Esophagus muscularis mucosa (tissue), 3 donors: ENCODE measurements around the gene SPAG16.

Source experiments
- CTCF ChIP-seq, 3 experiments: fragments of 200-600 bp in 2 of 3; fragments of 450-650 bp in 1 of 3; sonication (generic) in 2 of 3; IDR thresholded peaks; one replicate each; pipeline ENCODE4 v1.5.1; 2017 to 2019; ENCODE audit warnings: antibody characterized with exemption in 3 of 3, mild to moderate bottlenecking in 2 of 3, moderate library complexity in 1 of 3
- POLR2AphosphoS5 ChIP-seq, 2 donors: sonication (generic); formaldehyde crosslinking; IDR thresholded peaks; one replicate each; pipeline ENCODE4 v1.6.1; 2017; ENCODE audit warnings: antibody characterized with exemption in 2 of 2

DNA sequence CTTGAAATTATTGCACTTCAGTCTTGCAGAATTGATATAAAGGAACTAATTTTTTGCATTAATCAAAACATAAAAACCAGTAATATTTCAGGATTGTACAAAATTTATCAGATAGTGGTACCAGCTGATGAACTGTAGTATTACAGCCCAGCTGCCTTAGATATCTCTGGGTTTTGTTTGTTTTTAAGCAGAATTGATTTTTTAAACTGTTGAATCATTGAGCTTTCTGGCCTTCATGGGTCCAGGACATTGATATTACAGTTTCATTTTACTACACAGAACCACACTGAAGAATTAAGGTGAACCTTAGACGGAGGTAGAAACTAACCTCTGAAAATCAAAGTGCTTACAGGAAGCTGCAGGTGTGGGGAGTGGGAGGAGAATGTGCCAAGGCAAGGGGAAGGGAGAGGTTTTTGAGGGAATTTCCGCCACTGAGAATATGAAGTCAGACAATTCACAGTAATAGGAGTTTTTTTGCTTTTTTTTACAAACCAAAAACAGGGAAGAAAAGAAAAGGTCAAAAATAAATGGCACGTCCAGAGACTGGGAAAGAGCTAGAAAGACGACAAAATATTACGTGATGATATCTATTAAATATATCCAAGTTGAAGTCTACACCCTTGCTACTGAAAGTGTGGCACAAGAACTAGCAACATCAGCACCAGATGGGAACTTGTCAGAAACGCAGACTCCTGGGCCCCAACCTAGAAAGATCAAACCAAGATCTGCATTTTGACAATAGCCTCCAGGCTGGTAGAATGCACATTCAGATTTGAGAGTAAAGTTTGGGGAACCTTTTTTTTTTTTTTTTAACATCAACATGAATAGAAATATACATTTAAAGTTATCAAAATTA lies 40.8 kb upstream of the SPAG16 start:
- TF ChIP-seq POLR2AphosphoS5 (IDR thresholded peaks at IDR 0.05) (no peak), CTCF (IDR thresholded peaks at IDR 0.05) (no peak)
